CD14-positive monocyte (primary cell): ENCODE measurements around the gene COL27A1. TPM values are rescaled to one million over a fixed set of nuclear protein-coding genes. Genes with fewer than 3 reads are reported as not detected.

ENCODE experiments used
- DNase-seq, 3 donors: peaks; one replicate each; pipeline ENCODE4 v3.0.0-alpha.2; 2011 to 2022
- H2AFZ ChIP-seq: 2 replicates; pipeline ENCODE4 v1.6.0; 2012; ENCODE audit warnings: mild to moderate bottlenecking, low read depth, low read length, inconsistent platforms; ENCODE audit not compliant: insufficient read depth, poor library complexity, severe bottlenecking
- H3K27ac ChIP-seq, 2 donors: 1 replicate in 1 of 2; 2 replicates in 1 of 2; pipeline ENCODE4 v1.5.1; 2012 to 2013; ENCODE audit warnings: low read length in 2 of 2, control low read depth in 1 of 2, inconsistent platforms in 1 of 2, low read depth in 1 of 2, mild to moderate bottlenecking in 1 of 2
- H3K27me3 ChIP-seq, 2 donors: one replicate each; pipeline versions ENCODE4 v1.6.0 to v1.6.1; 2011 to 2013; ENCODE audit warnings: low read length in 2 of 2; ENCODE audit not compliant: control insufficient read depth in 2 of 2, insufficient read depth in 2 of 2
- H3K36me3 ChIP-seq, 2 donors: replicated peaks in 1 of 2; 1 replicate in 1 of 2; 2 replicates in 1 of 2; pipeline versions ENCODE4 v1.5.1 to v1.6.1; 2012 to 2013; ENCODE audit warnings: low read length in 2 of 2, control low read depth in 1 of 2, inconsistent platforms in 1 of 2, mild to moderate bottlenecking in 1 of 2; ENCODE audit not compliant: insufficient read depth in 2 of 2, control insufficient read depth in 1 of 2
- H3K4me1 ChIP-seq, 2 donors: 1 replicate in 1 of 2; 2 replicates in 1 of 2; pipeline versions ENCODE4 v1.5.1 to v1.6.1; 2012 to 2013; ENCODE audit warnings: low read length in 2 of 2, control low read depth in 1 of 2, inconsistent platforms in 1 of 2, mild to moderate bottlenecking in 1 of 2, moderate library complexity in 1 of 2; ENCODE audit not compliant: insufficient read depth in 2 of 2, control insufficient read depth in 1 of 2
- H3K4me2 ChIP-seq: replicated peaks from 2 replicates; pipeline ENCODE3; 2012; ENCODE audit warnings: low read length, moderate library complexity, mild to moderate bottlenecking; ENCODE audit not compliant: poor library complexity, severe bottlenecking; ENCODE audit errors: extremely low read depth
- H3K4me3 ChIP-seq, 3 experiments: fragments of 200-600 bp in 1 of 3; sonication (generic) in 1 of 3; replicated peaks in 1 of 3; 1 replicate in 2 of 3; 2 replicates in 1 of 3; pipeline ENCODE4 v1.5.1; 2011 to 2013; ENCODE audit warnings: low read length in 3 of 3, mild to moderate bottlenecking in 3 of 3, control low read depth in 2 of 3, low read depth in 2 of 3, inconsistent platforms in 1 of 3, moderate library complexity in 1 of 3
- H3K79me2 ChIP-seq: 2 replicates; pipeline ENCODE4 v1.6.0; 2012; ENCODE audit warnings: mild to moderate bottlenecking, control low read depth, inconsistent platforms, low read length, moderate library complexity; ENCODE audit not compliant: insufficient read depth
- H3K9ac ChIP-seq: 2 replicates; pipeline ENCODE4 v1.6.0; 2017; ENCODE audit warnings: low read length, mild to moderate bottlenecking; ENCODE audit not compliant: insufficient read depth, poor library complexity, severe bottlenecking
- H3K9me3 ChIP-seq, 2 donors: replicated peaks in 1 of 2; 1 replicate in 1 of 2; 2 replicates in 1 of 2; pipeline versions ENCODE4 v1.5.1 to v1.6.1; 2012 to 2013; ENCODE audit warnings: low read length in 2 of 2, control low read depth in 1 of 2; ENCODE audit not compliant: control insufficient read depth in 1 of 2, insufficient read depth in 1 of 2
- H4K20me1 ChIP-seq: 2 replicates; pipeline ENCODE4 v1.6.0; 2012; ENCODE audit warnings: mild to moderate bottlenecking, low read length, control low read depth, moderate library complexity; ENCODE audit not compliant: insufficient read depth
- H3K27ac Mint-ChIP-seq, 7 donors: one replicate each; pipeline ENCODE4 v1.8.0; 2020; ENCODE audit warnings: mild to moderate bottlenecking in 7 of 7, mixed read lengths in 7 of 7, moderate library complexity in 6 of 7, inconsistent platforms in 2 of 7
- H3K27me3 Mint-ChIP-seq, 3 donors: one replicate each; pipeline ENCODE4 v1.8.0; 2021 to 2022; ENCODE audit warnings: low read depth in 3 of 3, mild to moderate bottlenecking in 3 of 3, mixed read lengths in 3 of 3, moderate library complexity in 3 of 3, inconsistent platforms in 1 of 3
- H3K36me3 Mint-ChIP-seq, 2 donors: one replicate each; pipeline ENCODE4 v1.8.0; 2020; ENCODE audit warnings: mixed read lengths in 2 of 2, inconsistent platforms in 1 of 2, mild to moderate bottlenecking in 1 of 2
- H3K4me1 Mint-ChIP-seq: one replicate; pipeline ENCODE4 v1.8.0; 2020; ENCODE audit warnings: mild to moderate bottlenecking, mixed read lengths
- H3K4me3 Mint-ChIP-seq, 2 donors: one replicate each; pipeline ENCODE4 v1.8.0; 2020; ENCODE audit warnings: mild to moderate bottlenecking in 2 of 2, mixed read lengths in 2 of 2, moderate library complexity in 1 of 2
- H3K9me3 Mint-ChIP-seq, 7 donors: one replicate each; pipeline ENCODE4 v1.8.0; 2020 to 2022; ENCODE audit warnings: mixed read lengths in 7 of 7, mild to moderate bottlenecking in 6 of 7, moderate library complexity in 6 of 7, inconsistent platforms in 2 of 7
- WGBS: methylation state at CpG from one replicate; pipeline ENCODE4 v1.1.5; 2013; ENCODE audit warnings: missing lambda C conversion rate; ENCODE audit not compliant: insufficient coverage; 5-methylcytosine and 5-hydroxymethylcytosine counted together
- intact Hi-C, 2 donors: fragments of 100-400 bp; cut with micrococcal nuclease; formaldehyde crosslinking; loops; one replicate each; pipeline versions ENCODE4 v1.15.0 to v1.15.1; 2023
- polyA plus RNA-seq, 3 donors: library from polyadenylated mRNA; depleted of rRNA in 1 of 3; unstranded in 2 of 3; stranded (reverse) in 1 of 3; fragments of 300-500 nt in 2 of 3; fragments of >200 nt in 1 of 3; fragmentation: Illumina TruSeq in 2 of 3; gene quantifications; 1 replicate in 2 of 3; 2 replicates in 1 of 3; pipeline ENCODE4 v1.2.3, GENCODE V29; 2012 to 2021
- TF ChIP-seq, protein P1 (sequence below): fragments of 200-600 bp; IDR thresholded peaks from one replicate; pipeline ENCODE4 v1.8.0; 2022; ENCODE audit warnings: antibody characterized with exemption, mild to moderate bottlenecking

Gene COL27A1
- polyA plus RNA-seq, 3 donors, result 0.03 TPM; not detected in 2

DNA sequence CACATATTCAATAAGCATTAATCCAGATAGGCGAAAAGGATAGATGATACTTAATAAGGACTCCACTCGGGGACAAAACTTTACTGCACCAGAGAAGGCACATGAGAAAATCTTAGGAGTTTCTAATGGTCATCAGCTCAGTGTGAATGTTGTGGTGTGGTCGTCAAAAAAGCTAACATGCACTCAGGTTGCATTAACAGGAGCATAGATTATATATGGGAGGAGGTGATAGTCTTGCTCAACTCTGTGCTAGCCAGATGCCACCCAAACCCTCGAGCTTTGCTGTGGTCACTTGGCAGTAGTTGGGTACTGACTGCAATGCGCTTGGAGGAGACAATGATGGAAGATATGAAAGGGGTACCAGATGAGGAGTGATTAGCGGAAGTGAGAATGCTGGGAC lies 8.6 kb upstream of the COL27A1 start:
- intact Hi-C loops, result no loop called here
- WGBS, result 80% methylated on average over 5 of the region's 6 CpGs
- no peak overlapping the region for H2AFZ ChIP-seq
- H3K4me3 ChIP-seq, result no peak overlapping the region
- no peaks in the 10 kb centered on the region for H3K9me3 ChIP-seq
- no peaks in the 10 kb centered on the region for H3K79me2 ChIP-seq
- no peaks in the 10 kb centered on the region for H4K20me1 ChIP-seq
- DNase-seq, result no peak
- Mint-ChIP-seq H3K27ac (no peak overlapping the region), H3K9me3 (no peaks in the 10 kb centered on the region), H3K4me1 (no peaks in the 10 kb centered on the region), H3K27me3 (peaks cover 12 to 26% (median 18%) of the 10 kb centered on the region in 3 donors), H3K36me3 (no peaks in the 10 kb centered on the region), H3K4me3 (no peak overlapping the region)
- no peak overlapping the region for H3K9ac ChIP-seq
- H3K4me2 ChIP-seq, result no peak overlapping the region
- no peak overlapping the region for H3K27ac ChIP-seq
- TF ChIP-seq, protein P1, sequence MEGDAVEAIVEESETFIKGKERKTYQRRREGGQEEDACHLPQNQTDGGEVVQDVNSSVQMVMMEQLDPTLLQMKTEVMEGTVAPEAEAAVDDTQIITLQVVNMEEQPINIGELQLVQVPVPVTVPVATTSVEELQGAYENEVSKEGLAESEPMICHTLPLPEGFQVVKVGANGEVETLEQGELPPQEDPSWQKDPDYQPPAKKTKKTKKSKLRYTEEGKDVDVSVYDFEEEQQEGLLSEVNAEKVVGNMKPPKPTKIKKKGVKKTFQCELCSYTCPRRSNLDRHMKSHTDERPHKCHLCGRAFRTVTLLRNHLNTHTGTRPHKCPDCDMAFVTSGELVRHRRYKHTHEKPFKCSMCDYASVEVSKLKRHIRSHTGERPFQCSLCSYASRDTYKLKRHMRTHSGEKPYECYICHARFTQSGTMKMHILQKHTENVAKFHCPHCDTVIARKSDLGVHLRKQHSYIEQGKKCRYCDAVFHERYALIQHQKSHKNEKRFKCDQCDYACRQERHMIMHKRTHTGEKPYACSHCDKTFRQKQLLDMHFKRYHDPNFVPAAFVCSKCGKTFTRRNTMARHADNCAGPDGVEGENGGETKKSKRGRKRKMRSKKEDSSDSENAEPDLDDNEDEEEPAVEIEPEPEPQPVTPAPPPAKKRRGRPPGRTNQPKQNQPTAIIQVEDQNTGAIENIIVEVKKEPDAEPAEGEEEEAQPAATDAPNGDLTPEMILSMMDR, result no peak
- peaks cover 0 to 4% of the 10 kb centered on the region in 2 donors for H3K27me3 ChIP-seq
- H3K36me3 ChIP-seq, result no peaks in the 10 kb centered on the region
- H3K4me1 ChIP-seq, result no peaks in the 10 kb centered on the region

DNA sequence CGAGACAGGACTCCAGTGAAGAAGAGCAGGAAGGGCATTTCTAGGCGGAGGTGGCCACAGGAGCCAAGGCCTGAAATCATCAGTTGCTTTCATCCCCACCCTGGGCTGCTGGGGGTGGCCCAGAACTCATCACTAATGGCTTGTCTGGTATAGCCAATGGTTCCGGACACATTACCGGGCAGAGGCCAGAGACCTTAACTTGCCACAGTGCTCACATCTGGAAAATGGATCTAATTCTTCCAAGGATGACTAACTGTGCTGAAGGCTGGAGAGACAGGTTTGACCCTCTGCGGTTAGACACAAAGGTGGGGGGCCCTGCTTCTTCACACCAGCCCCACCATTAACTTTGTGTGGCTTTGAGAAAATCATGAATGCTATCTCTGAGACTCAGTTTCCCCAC lies 6.2 kb upstream of the COL27A1 start:
- peaks cover 16 to 28% of the 10 kb centered on the region in 2 donors for H3K27me3 ChIP-seq
- H3K4me2 ChIP-seq, result no peak overlapping the region
- no peak for DNase-seq
- no peaks in the 10 kb centered on the region for H4K20me1 ChIP-seq
- H3K9ac ChIP-seq, result no peak overlapping the region
- peaks cover 0 to under 1% (median 0%) of the 10 kb centered on the region in 7 donors for H3K9me3 Mint-ChIP-seq
- 96% methylated on average over 4 of the region's 5 CpGs for WGBS
- H3K79me2 ChIP-seq, result no peaks in the 10 kb centered on the region
- H3K27ac ChIP-seq, result no peak overlapping the region
- no peak overlapping the region for H3K4me3 Mint-ChIP-seq
- H3K36me3 Mint-ChIP-seq, result peaks cover 0 to under 1% of the 10 kb centered on the region in 2 donors
- H3K4me1 ChIP-seq, result no peaks in the 10 kb centered on the region
- intact Hi-C loops, result no loop called here
- peaks cover under 1% of the 10 kb centered on the region for H3K4me1 Mint-ChIP-seq
- TF ChIP-seq, protein P1, result no peak
- H3K4me3 ChIP-seq, result no peak overlapping the region
- peaks cover 32 to 41% (median 37%) of the 10 kb centered on the region in 3 donors for H3K27me3 Mint-ChIP-seq
- H3K9me3 ChIP-seq, result no peaks in the 10 kb centered on the region
- no peak overlapping the region for H3K27ac Mint-ChIP-seq
- no peaks in the 10 kb centered on the region for H3K36me3 ChIP-seq
- no peak overlapping the region for H2AFZ ChIP-seq
